GM21723 (cell line): ENCODE measurements around the gene APOL1.
"Not testable (repeated sequence)": the region's sequence is repeated elsewhere in the genome, so short reads cannot be mapped to it uniquely, and the experiment has no call there.

Experiments used
- ATAC-seq: cut with Tn5 transposase; IDR thresholded peaks from one replicate; pipeline ENCODE4 v1.9.1; 2021; ENCODE audit warnings: mild to moderate bottlenecking, moderate library complexity; ENCODE audit not compliant: unreplicated experiment

Gene APOL1

GRCh38 chr22:36252754-36253522 lies at the start of gene APOL1:
APOL1 (plus strand) TSS chr22:36253133; CDS start chr22:36254956, 1,823 bp downstream.
- peak; percentile 77 for ATAC-seq

- ATAC-seq, result not testable (repeated sequence)
Measured at GRCh38 chr22:36203441-36203840, 49.5 kb upstream of the APOL1 start.

- ATAC-seq, result no peak
Measured at GRCh38 chr22:36204001-36204631, 48.8 kb upstream of the APOL1 start.

GRCh38 chr22:36204632-36205015 lies 48.3 kb upstream of the APOL1 start:
- no peak for ATAC-seq

- ATAC-seq, result not testable (repeated sequence)
Measured at GRCh38 chr22:36205573-36205972, 47.4 kb upstream of the APOL1 start.

- ATAC-seq, result no peak
Measured at GRCh38 chr22:36206255-36206654, 46.7 kb upstream of the APOL1 start.

- ATAC-seq, result no peak
Measured at GRCh38 chr22:36208162-36208765, 44.7 kb upstream of the APOL1 start.

- no peak for ATAC-seq
Measured at GRCh38 chr22:36208914-36209313, 44.0 kb upstream of the APOL1 start.

GRCh38 chr22:36209488-36209908 lies 43.4 kb upstream of the APOL1 start:
- ATAC-seq, result not testable (repeated sequence)

GRCh38 chr22:36210224-36210623 lies 42.7 kb upstream of the APOL1 start:
- no peak for ATAC-seq

- ATAC-seq, result no peak
Measured at GRCh38 chr22:36211237-36211861, 41.6 kb upstream of the APOL1 start.

- ATAC-seq, result no peak
Measured at GRCh38 chr22:36212901-36213300, 40.0 kb upstream of the APOL1 start.

- ATAC-seq, result no peak
Measured at GRCh38 chr22:36213586-36213985, 39.3 kb upstream of the APOL1 start.

- ATAC-seq, result no peak
Measured at GRCh38 chr22:36215981-36216380, 37.0 kb upstream of the APOL1 start.

- ATAC-seq, result no peak
Measured at GRCh38 chr22:36218648-36219193, 34.2 kb upstream of the APOL1 start.

GRCh38 chr22:36220451-36220921 lies 32.4 kb upstream of the APOL1 start:
- no peak for ATAC-seq

GRCh38 chr22:36221799-36222751 lies 30.9 kb upstream of the APOL1 start:
- ATAC-seq, result no peak

- no peak for ATAC-seq
Measured at GRCh38 chr22:36222887-36223450, 30.0 kb upstream of the APOL1 start.

- no peak for ATAC-seq
Measured at GRCh38 chr22:36223504-36223903, 29.4 kb upstream of the APOL1 start.

GRCh38 chr22:36224245-36224644 lies 28.7 kb upstream of the APOL1 start:
- no peak for ATAC-seq
